ENCODE measurements around the gene PIRT.

Gene PIRT

DNA sequence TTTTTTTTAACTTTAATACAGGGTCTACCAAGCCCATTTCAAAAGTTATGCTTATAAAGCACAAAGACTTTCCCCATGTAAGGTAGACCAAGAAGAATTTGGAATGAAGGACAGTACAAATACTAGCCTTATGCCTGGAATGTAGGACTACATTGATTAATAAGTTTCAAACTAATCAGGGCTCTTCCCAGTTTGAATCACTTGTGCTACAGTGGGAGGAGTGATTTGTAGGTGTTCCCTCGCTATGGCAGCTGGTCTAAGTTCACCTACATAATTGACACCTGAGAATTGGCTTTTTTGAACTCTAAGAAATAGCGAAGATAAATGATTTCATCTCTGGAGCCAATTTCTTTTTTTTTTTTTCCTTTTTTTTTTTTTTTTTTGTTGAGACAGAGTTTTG lies 52.6 kb downstream of the PIRT start:
- no peak overlapping the region for H3K4me3 ChIP-seq (ENCODE audit: control insufficient read depth, low read depth, low read length)
- no peak for TF ChIP-seq CTCF (conservative IDR thresholded peaks at IDR 0.05; ENCODE audit: control insufficient read depth, insufficient read depth, low read depth, low read length)
- DNase-seq (ENCODE audit: low read depth): no peak

DNA sequence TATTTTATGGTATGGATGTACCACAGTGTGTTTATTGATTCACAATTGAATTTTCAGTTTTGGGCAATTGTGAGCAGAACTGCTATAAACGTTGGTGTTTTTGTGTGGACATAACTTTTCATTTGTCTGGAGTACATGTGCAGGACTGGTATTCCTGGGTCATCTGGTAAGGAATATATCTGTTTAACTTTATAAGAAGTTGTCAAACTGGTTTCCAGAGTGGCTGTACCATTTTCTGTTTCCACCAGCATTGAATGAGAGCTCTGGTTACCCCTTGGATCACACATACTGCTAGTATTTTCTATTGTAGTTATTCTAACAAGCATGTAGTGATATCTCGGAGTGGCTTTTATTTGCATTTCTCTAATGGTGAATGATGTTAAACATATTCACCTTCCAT lies 58.3 kb downstream of the PIRT start:
- DNase-seq (ENCODE audit: low read depth): no peak
- no peak for TF ChIP-seq CTCF (conservative IDR thresholded peaks at IDR 0.05; ENCODE audit: control insufficient read depth, insufficient read depth, low read depth, low read length)
- no peak overlapping the region for H3K4me3 ChIP-seq (ENCODE audit: control insufficient read depth, low read depth, low read length)

- TF ChIP-seq CTCF (conservative IDR thresholded peaks at IDR 0.05; ENCODE audit: control insufficient read depth, insufficient read depth, low read depth, low read length): no peak
- no peak for DNase-seq (ENCODE audit: low read depth)
- H3K4me3 ChIP-seq (ENCODE audit: control insufficient read depth, low read depth, low read length): no peak overlapping the region
Observed at GRCh38 chr17:10777890-10778289, 60.0 kb downstream of the PIRT start.

GRCh38 chr17:10777131-10777807 lies 60.6 kb downstream of the PIRT start:
- TF ChIP-seq CTCF (conservative IDR thresholded peaks at IDR 0.05; ENCODE audit: control insufficient read depth, insufficient read depth, low read depth, low read length): no peak
- H3K4me3 ChIP-seq (ENCODE audit: control insufficient read depth, low read depth, low read length): no peak overlapping the region
- DNase-seq (ENCODE audit: low read depth): no peak

GRCh38 chr17:10776381-10776780 lies 61.5 kb downstream of the PIRT start:
- H3K4me3 ChIP-seq (ENCODE audit: control insufficient read depth, low read depth, low read length): no peak overlapping the region
- no peak for DNase-seq (ENCODE audit: low read depth)

DNA sequence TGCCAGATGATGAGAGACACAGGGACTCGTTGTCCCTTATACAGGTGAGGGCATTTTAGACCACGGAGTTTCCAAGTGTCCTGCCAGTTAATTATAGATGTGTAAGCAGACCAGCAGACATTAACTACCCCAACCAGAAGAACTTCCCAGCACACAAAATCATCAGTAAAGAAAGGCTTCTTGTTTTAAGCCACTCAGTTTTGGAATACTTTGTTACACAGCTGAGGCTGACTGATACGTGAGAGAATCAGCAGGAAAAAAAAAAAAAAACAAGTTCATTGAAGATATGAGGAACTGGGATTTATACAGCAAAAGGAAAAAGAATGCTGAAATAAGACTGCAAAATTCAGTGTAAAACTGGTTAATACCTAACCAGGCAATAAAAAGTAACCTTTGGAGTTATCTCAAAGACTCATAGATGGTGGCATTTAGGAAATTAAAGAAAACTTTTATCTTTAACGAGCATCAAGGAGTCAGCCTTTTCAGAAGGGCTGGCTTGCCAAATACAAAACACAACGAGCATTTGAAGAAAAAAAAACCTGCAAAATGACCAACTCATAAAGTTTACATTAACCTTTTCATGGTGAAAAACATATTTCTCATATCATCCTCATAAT lies 62.0 kb downstream of the PIRT start:
- H3K4me3 ChIP-seq (ENCODE audit: control insufficient read depth, low read depth, low read length): no peak overlapping the region
- no peak for DNase-seq (ENCODE audit: low read depth)
- TF ChIP-seq CTCF (conservative IDR thresholded peaks at IDR 0.05; ENCODE audit: control insufficient read depth, insufficient read depth, low read depth, low read length): no peak

More at GRCh38 chr17:10776381-10776780, 61.5 kb downstream of the PIRT start:
- TF ChIP-seq CTCF (conservative IDR thresholded peaks at IDR 0.05; ENCODE audit: control insufficient read depth, insufficient read depth, low read depth, low read length): no peak
